Measurements from ENCODE around the gene PRDM11. TPM values are rescaled to one million over a fixed set of nuclear protein-coding genes. Genes with fewer than 3 reads are reported as not detected.

PRDM11 gene
- total RNA-seq, 1 donor from 2014 or later, result 15.2 TPM

- H3K9me3 ChIP-seq, result no peaks in the 10 kb centered on the region
- H3K4me3 ChIP-seq, result no peak overlapping the region
- H3K36me3 ChIP-seq, result no peaks in the 10 kb centered on the region
- H3K4me1 ChIP-seq, result no peaks in the 10 kb centered on the region
- H3K27me3 ChIP-seq, result no peaks in the 10 kb centered on the region
- TF ChIP-seq POLR2A (IDR thresholded peaks at IDR 0.05) (no peak), CTCF (IDR thresholded peaks at IDR 0.05) (no peak), POLR2AphosphoS5 (IDR thresholded peaks at IDR 0.05; ENCODE audit: insufficient read depth in 1 of 2, low read depth in 1 of 2) (no peak)
- no peak for DNase-seq (ENCODE audit: extremely low spot score in 2 of 2)
- H3K27ac ChIP-seq, result no peak overlapping the region
- intact Hi-C loops (cut with DNase I), result no loop called here
These were observed 132.3 kb downstream of the PRDM11 start for GRCh38 chr11:45278714-45279113.

GRCh38 chr11:45279645-45280044 is 133.2 kb downstream of the PRDM11 start:
- no peak overlapping the region for H3K27ac ChIP-seq
- TF ChIP-seq CTCF (IDR thresholded peaks at IDR 0.05) (no peak), POLR2A (IDR thresholded peaks at IDR 0.05) (no peak), POLR2AphosphoS5 (IDR thresholded peaks at IDR 0.05; ENCODE audit: insufficient read depth in 1 of 2, low read depth in 1 of 2) (no peak)
- intact Hi-C loops (cut with DNase I), result no loop called here

GRCh38 chr11:45280449-45280848 is 134.0 kb downstream of the PRDM11 start:
- intact Hi-C loops (cut with DNase I), result no loop called here
- Histone ChIP-seq H3K9me3 (no peaks in the 10 kb centered on the region), H3K4me3 (no peak overlapping the region), H3K27ac (no peak overlapping the region), H3K36me3 (no peaks in the 10 kb centered on the region), H3K27me3 (no peaks in the 10 kb centered on the region), H3K4me1 (no peaks in the 10 kb centered on the region)
- TF ChIP-seq POLR2A (IDR thresholded peaks at IDR 0.05), result no peak
- no peak for TF ChIP-seq CTCF (IDR thresholded peaks at IDR 0.05)
- DNase-seq (ENCODE audit: extremely low spot score in 2 of 2), result no peak

More at GRCh38 chr11:45279645-45280044, 133.2 kb downstream of the PRDM11 start:
- no peaks in the 10 kb centered on the region for H3K9me3 ChIP-seq
- DNase-seq (ENCODE audit: extremely low spot score in 2 of 2), result no peak
- no peaks in the 10 kb centered on the region for H3K4me1 ChIP-seq
- no peak overlapping the region for H3K4me3 ChIP-seq
- no peaks in the 10 kb centered on the region for H3K36me3 ChIP-seq
- no peaks in the 10 kb centered on the region for H3K27me3 ChIP-seq

- no peak for TF ChIP-seq POLR2A (IDR thresholded peaks at IDR 0.05)
- TF ChIP-seq POLR2AphosphoS5 (IDR thresholded peaks at IDR 0.05; ENCODE audit: insufficient read depth in 1 of 2, low read depth in 1 of 2), result no peak
- TF ChIP-seq CTCF (IDR thresholded peaks at IDR 0.05), result no peak
- intact Hi-C loops (cut with DNase I), result no loop called here
- peaks cover 5% of the 10 kb centered on the region for H3K27me3 ChIP-seq
These were observed 135.6 kb downstream of the PRDM11 start for GRCh38 chr11:45282081-45282480.

More at GRCh38 chr11:45282081-45282480, 135.6 kb downstream of the PRDM11 start:
- Histone ChIP-seq H3K36me3 (no peaks in the 10 kb centered on the region), H3K4me1 (peaks cover 7% of the 10 kb centered on the region), H3K27ac (no peak overlapping the region), H3K9me3 (no peaks in the 10 kb centered on the region), H3K4me3 (no peak overlapping the region)
- DNase-seq (ENCODE audit: extremely low spot score in 2 of 2), result no peak

Other genes with a start within 250 kb of the PRDM11 start
- gene TP53I11, start 195.8 kb upstream of the PRDM11 start, total RNA-seq, result 50.6 TPM
- gene SYT13, start 139.7 kb downstream of the PRDM11 start, total RNA-seq, result 1.2 TPM

All from vagina (tissue), 2 donors.